ENCODE data around the gene DPH1.

- TF ChIP-seq CTCF (IDR thresholded peaks at IDR 0.05 in 4 of 5, conservative IDR thresholded peaks at IDR 0.05 in 1 of 5): no peak
- no peak for TF ChIP-seq POLR2A (IDR thresholded peaks at IDR 0.05)
Observed at GRCh38 chr17:2065949-2066400, 36.0 kb downstream of the DPH1 start.
